Measurements from ENCODE around the gene CELF4.

CELF4 gene

GRCh38 chr18:37572736-37573135 is 7.1 kb upstream of the CELF4 start:
- DNase-seq (ENCODE audit: low spot score) = no peak

- DNase-seq (ENCODE audit: low spot score) = no peak
Measured at GRCh38 chr18:37571266-37571665, 5.7 kb upstream of the CELF4 start.

DNA sequence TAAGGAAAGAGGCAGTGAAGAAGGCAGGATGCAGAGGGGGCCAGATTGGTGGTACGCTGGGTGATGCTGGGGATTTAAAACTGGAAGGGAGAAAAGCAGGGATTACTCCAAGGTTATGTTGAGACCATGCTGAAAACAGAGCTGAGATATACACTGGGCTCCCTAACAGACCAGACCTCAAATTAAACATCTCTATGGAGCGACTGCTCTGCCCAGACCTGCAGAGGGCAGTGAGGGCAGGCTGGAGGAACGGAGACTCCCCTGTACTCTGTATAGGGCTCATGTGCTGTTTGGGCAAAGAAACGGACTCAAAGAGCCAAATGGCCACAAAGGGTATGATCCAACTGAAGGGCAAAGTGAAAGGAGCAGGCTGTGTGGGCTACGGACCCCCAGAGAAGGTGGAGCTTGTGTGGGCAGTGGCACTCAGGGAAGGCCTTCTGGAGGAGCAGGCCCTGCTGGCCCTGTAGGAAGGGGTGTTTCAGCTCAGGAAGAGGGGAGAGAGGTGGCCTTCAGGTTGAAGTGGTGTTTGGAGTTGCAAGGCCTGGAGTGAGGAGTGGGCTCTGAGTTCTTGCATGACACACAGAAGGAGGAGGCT is 4.8 kb upstream of the CELF4 start:
- DNase-seq (ENCODE audit: low spot score) = no peak

- DNase-seq (ENCODE audit: low spot score) = no peak
Measured at GRCh38 chr18:37568671-37569070, 3.1 kb upstream of the CELF4 start.

DNA sequence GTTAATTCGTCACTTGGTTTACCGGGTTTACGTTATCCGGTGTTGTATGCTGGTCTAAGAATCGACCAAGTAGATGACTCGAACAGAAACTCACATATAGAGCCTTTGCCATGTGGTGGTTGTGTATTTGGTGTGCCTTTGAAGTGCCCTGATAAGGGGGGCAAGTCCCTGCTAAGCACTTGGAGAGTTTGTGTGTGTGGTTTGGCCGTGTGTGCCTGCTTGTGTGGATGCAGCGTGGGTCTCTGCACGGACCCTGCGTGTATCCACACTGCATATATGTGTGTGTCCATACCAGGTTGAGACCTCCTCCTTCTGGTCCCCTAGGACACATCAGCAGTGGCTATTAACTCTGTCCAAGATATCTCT is 2.4 kb upstream of the CELF4 start:
- DNase-seq (ENCODE audit: low spot score) = no peak

DNA sequence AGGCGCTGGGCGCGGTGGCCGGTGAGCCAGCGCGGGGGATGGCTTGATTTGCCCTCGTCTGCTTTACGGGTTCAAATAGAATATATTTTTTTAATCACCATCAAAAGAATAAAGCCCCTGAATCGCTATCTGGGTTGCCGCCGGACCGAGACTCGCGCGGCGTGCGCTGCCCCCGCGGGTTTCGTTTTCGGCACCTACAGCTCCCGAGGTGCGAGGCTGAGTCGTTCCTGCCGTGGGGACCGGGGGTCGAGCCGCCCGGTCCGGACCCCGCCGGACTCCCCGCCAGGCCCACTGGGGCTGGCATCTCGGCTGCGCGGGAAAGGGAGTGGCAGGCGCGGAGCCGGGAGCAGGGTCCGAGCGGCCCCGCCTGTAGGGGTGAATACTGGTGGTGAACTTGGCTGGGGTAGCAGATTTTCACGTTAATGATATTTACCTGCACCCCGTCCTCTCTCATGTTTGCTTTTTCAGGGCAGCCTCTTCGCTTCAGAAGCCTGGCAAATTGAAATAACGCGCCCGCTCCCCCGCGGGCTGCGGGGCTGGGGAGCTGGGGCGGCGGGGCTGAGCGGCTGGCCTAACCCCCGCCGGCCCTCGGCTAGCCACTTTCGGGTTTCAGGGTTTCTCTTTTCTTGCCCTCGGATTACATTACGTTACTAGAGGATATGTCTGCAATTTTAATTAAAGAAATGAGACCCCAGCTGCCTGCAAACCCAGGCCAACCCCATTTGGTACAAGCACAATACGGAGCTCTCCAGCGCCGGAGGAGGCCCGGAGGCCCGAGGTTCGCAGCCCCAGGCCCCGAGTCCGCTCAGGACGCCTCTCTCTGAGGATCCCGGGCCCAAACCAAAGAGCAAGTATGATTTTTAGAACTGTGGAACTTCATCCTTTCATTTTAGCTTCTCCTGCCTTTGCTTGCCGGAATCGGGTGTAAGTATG is 1.7 kb upstream of the CELF4 start:
- DNase-seq (ENCODE audit: low spot score) = no peak

DNA sequence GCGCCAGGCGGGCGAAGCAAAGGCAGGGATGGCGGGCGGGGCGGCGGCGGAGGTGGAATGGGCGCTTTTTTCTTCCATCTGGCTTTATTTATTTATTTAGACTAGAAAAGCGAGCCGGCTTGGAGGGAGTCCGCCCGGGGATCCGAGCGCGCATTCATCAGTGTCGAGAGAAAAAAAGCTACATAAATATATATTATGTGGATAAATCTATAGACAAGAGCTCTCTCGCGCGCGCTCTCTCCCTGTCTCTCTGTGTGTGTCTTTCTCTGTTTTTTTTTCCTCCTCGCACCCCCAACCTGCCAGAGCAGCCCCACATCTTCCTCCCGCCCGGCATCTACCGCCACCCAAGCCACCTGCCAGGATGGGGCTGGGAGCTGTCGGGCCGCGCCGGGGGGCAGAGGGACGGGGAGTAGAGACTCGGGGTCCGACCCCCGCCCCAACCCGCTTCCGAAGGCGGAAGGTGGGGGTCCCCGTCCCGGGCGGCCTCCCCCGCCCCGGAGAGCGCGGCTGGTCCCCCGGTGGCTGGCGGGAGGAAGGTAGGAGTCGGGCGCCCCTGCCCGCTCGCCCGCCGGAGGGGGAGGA is 972 bp upstream of the CELF4 start:
- DNase-seq (ENCODE audit: low spot score) = no peak

- DNase-seq (ENCODE audit: low spot score) = no peak
Measured at GRCh38 chr18:37565977-37566478, 430 bp upstream of the CELF4 start.

GRCh38 chr18:37564711-37565100 is 892 bp downstream of the CELF4 start:
- no peak for DNase-seq (ENCODE audit: low spot score)

- DNase-seq (ENCODE audit: low spot score) = no peak
Measured at GRCh38 chr18:37563931-37564392, 1.6 kb downstream of the CELF4 start.

- no peak for DNase-seq (ENCODE audit: low spot score)
Measured at GRCh38 chr18:37561986-37562385, 3.6 kb downstream of the CELF4 start.

- no peak for DNase-seq (ENCODE audit: low spot score)
Measured at GRCh38 chr18:37560003-37560402, 5.6 kb downstream of the CELF4 start.

GRCh38 chr18:37559194-37559593 is 6.4 kb downstream of the CELF4 start:
- DNase-seq (ENCODE audit: low spot score) = no peak

DNA sequence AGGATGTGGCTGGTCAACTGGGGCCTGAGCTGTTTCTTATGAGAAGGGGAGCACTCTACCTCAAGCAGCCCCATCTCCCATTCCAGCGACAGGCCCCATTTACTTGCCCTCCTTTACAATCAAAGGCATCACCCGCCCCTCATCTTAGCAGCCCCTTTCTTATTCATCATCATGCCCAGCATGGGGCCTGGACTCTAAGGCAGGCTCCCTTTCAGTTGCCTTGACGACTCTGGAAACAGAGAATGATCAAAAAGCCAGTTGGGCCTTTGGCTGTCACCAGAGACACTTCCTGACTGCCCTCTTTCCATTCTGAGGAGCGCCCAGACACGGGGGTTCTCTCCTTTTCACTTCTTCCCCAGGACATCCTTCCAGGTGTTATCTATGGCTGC is 11.2 kb downstream of the CELF4 start:
- no peak for DNase-seq (ENCODE audit: low spot score)

DNA sequence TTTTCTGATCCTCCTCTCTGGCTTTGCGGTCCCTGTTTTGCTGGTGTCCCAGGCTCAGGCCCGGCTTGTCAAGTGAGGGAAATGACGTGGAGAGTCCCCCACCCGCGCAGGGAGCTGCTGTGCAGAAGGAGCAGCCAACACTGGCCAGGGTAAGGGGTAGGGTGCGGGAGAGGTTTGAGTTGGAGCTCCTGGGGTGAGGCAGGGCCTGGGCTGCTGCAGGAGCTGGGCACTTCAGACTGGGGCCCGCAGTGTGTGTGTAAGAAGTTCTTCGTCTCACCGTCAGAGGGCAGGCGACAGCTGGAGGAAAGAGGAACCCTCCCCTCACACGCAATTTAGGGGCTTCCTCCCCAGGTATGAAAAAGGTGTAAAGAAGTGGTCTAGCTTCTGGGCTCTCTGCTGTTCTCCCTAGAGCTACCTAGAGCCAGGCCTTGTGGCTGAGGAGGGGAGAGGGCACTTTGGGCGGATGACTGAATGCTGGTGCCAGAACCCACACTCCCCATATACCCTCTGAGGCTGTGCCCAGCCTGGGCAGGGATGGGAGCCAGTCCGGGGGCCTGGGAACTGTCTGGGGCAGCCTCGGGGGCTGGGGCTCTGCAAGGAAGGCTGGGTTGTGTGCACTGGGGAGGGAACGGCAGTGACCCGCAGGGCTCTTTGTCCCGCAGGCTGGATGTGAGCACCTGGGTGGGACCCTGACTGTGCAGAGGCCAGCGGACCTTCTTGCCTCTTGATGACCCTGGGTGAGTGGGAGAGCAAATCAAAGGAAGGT is 11.8 kb downstream of the CELF4 start:
- no peak for DNase-seq (ENCODE audit: low spot score)

DNA sequence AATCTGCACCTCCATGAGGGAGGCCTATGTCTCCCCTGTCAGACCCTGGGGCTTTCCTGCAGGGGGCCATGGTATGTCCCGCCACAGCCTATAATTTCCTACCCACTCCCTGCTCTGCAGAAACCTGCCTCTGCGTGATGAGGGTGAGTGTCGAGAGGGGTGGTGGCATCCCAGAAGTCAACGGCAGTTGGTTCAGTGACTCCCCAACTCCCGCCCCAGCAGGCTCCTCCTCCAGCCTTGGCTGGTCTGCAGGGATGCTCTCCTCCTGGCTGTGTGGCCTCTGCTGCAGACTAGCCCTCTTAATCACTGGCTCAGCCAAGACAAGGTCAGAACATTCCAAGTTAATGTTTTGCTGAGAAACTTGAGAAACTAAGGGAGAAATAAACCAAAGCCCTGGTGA is 13.3 kb downstream of the CELF4 start:
- DNase-seq (ENCODE audit: low spot score) = no peak

GRCh38 chr18:37551846-37552245 is 13.8 kb downstream of the CELF4 start:
- DNase-seq (ENCODE audit: low spot score) = no peak

DNA sequence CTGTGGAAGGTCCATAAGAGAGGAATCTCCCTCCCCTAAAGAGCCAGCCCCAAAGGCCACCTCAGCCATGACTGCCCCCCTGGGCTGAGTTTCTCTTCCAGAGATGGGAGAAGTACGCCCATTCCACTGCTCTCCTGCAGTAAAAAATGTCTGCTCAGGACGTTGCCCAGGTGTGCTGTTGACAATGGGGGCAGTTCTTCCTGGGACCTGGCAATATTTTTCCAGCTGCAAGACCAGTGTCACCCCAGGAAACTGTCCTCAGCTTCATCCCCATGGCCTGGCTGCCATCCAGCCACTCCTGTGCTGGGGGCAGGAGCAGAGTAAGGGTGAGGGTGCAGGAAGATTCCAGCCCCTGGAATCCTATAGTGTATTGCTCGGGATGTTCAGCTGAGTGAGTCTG is 14.3 kb downstream of the CELF4 start:
- DNase-seq (ENCODE audit: low spot score) = no peak

GRCh38 chr18:37550118-37550875 is 15.3 kb downstream of the CELF4 start:
- no peak for DNase-seq (ENCODE audit: low spot score)

- no peak for DNase-seq (ENCODE audit: low spot score)
Measured at GRCh38 chr18:37548679-37549289, 16.8 kb downstream of the CELF4 start.

DNA sequence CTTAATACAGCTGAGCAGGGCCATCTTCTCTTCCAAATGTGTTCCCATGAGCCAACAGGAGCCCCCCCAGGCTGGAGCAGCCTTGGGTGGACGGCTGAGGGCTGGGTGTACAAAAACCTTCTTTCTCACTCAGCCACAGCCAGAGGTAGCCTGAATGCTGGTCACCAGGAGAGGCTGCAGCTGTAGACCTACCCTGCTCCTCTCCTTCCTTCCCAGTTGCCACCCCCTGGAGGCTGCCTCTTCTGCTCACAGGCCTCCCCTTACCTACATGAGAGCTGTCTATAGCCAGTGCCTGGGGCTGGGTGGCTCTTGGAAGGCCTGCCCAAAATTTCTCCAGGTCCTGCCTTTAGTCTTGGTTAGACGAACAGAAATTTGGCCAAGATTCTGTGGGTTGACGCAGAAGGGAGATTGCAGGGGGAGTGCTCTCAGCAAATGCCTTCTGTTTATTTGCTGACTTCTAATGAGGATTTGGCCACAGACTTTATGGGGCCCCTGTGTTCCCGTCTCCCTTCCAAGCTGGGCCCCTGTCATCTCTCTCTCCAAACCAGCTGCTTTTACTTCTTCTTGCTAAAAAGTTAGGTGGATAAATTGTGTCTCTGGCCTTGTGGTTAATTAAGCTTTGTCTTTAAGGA is 18.3 kb downstream of the CELF4 start:
- no peak for DNase-seq (ENCODE audit: low spot score)
